ENCODE data around the gene DNAJC5.

DNA sequence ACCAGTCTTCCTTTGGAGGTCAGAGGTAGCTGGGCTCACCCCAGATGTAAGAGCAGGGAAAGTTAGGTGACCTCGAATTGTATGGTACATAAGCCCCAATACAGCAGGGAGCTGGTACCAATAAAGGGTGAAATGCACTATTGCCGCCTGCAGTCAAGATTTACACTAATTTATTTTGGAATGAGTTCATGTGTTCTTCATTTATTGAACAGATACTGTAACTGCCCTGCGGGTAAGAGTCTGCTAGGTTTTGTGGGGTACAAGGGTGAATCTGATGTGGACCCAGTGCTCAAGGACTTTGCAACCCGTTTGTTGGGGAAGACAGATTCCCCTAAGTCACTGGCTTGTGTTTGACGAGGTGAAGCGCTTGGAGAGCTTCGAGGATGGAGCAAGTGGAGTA lies 2.5 kb upstream of the DNAJC5 start:
- TF ChIP-seq CTCF (IDR thresholded peaks at IDR 0.05; ENCODE audit: insufficient read depth, low read length, poor library complexity, severe bottlenecking) (no peak), EZH2phosphoT487 (conservative IDR thresholded peaks at IDR 0.05; ENCODE audit: low read length) (no peak)

Data from SU-DHL-6 (cell line).